Ovary (tissue), 3 donors: ENCODE data around the gene ENTR1.

ENCODE experiments used
- EP300 ChIP-seq: sonication (generic); formaldehyde crosslinking; IDR thresholded peaks from one replicate; pipeline ENCODE4 v1.6.1; 2017; ENCODE audit warnings: antibody characterized with exemption
- POLR2A ChIP-seq: fragments of 450-650 bp; IDR thresholded peaks from one replicate; pipeline ENCODE4 v1.6.1; 2017; ENCODE audit warnings: antibody characterized with exemption, mild to moderate bottlenecking, moderate library complexity
- TF ChIP-seq, protein P1 (sequence below), 3 donors: fragments of 450-650 bp in 2 of 3; fragments of 200-600 bp in 1 of 3; IDR thresholded peaks; one replicate each; pipeline versions ENCODE4 v1.5.1 to v1.8.0; 2016 to 2022; ENCODE audit warnings: antibody characterized with exemption in 3 of 3, mild to moderate bottlenecking in 1 of 3
- donor health status: DM: no; HTN: no; CAD: no.

DNA sequence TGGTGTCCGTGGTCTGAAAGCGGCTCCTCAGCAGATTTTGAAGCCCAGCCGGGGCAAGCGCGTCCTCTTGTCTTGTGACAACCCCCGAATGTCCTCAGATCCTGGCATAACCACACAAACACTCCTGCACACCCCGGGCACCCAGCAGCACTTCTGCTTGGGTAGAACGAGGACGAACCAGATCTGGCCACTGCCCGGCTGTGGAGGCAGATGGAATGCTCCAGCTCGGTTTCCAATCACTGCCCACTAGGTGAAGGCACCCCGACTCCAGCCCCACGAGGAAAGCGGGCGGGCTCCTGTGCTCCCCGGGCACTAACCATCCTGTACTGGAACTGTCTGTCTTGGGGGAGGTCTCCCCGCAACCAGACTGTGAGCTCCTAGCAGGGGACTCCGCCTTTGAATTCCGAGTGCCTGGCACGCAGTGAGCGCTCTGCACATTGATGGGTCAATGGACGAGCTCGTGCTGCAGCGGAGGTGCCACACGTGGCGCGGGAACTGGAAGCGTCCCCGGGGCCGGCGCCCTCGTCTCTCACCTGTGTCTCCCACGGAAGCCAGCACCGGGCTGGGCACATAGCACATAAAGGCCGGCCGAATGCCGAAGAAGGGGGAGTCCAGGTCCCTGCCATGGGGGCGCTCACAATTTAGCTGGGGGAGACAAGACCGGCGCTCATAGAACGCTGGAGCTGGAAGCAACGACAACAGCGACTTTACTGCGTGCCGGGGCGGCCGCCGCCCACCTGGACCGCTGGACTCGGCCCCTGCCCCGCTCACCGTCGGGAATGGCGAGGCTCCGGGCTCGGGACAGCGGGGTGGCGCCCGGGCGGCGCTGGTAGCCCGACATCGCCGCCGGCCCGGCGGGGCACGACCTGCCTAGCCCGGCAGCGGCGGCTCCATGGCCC, 608 bp downstream of the ENTR1 start:
- TF ChIP-seq, protein P1, sequence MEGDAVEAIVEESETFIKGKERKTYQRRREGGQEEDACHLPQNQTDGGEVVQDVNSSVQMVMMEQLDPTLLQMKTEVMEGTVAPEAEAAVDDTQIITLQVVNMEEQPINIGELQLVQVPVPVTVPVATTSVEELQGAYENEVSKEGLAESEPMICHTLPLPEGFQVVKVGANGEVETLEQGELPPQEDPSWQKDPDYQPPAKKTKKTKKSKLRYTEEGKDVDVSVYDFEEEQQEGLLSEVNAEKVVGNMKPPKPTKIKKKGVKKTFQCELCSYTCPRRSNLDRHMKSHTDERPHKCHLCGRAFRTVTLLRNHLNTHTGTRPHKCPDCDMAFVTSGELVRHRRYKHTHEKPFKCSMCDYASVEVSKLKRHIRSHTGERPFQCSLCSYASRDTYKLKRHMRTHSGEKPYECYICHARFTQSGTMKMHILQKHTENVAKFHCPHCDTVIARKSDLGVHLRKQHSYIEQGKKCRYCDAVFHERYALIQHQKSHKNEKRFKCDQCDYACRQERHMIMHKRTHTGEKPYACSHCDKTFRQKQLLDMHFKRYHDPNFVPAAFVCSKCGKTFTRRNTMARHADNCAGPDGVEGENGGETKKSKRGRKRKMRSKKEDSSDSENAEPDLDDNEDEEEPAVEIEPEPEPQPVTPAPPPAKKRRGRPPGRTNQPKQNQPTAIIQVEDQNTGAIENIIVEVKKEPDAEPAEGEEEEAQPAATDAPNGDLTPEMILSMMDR (IDR thresholded peaks at IDR 0.05) = no peak
- TF ChIP-seq EP300 (no peak), POLR2A (no peak)
